ENCODE measurements around the gene RNF4. TPM values are rescaled to one million over a fixed set of nuclear protein-coding genes. Genes with fewer than 3 reads are reported as not detected.

The RNF4 gene
- total RNA-seq, 1 experiment from 2014 or later, result 92.0 TPM

DNA sequence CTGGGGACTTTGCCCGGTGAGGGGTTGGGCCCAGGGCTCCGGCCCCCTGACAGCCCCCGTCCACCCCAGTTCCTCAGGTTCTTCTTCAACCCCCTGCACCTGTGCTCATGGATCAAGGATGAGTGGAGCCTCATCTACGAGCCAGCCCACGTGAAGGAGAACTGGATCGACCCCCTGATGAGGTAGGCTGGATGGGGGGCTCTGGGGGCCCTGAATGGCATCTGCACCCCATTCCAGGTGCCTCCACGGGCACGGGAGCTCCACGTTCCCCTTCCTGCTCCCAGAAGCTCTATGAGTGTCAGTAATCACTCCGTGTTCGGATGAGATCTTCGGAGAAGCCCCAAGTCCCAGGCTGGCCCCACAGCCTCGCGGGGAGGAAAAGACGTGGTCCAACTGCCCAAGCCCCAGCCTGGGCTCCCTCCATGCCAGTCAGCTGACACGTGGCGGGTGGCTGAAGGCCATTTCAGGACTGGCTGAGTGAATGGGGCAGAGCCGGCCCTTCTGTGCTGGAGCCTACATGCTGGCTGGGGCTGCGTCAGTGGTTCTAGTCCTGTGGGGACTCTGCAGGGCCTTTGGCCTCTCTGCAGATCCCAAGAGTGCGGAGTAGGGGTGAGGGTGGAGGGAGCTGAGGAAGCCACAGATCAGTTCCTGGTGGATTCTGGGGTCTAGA, 25.7 kb upstream of the RNF4 start:
- Histone ChIP-seq H3K56ac (ENCODE audit: insufficient read length, low read depth, low read length) (no peak overlapping the region), H2BK120ac (ENCODE audit: low read depth, low read length, poor library complexity, severe bottlenecking) (no peak overlapping the region), H4K5ac (ENCODE audit: insufficient read length, low read depth, low read length) (no peak overlapping the region), H2AFZ (ENCODE audit: low read length) (no peak overlapping the region), H3K79me1 (ENCODE audit: insufficient read depth, low read depth, low read length, poor library complexity, severe bottlenecking) (no peaks in the 10 kb centered on the region), H3K23me2 (ENCODE audit: insufficient read length, low read depth, low read length, poor library complexity, severe bottlenecking) (no peaks in the 10 kb centered on the region), H3T11ph (ENCODE audit: low read length) (no peak overlapping the region), H3K18ac (ENCODE audit: insufficient read length, low read depth, low read length) (no peak overlapping the region), H3K9ac (ENCODE audit: extremely low read depth, insufficient read length, low read length) (no peak overlapping the region), H3K9me3 (ENCODE audit: control insufficient read depth, low read depth, low read length) (no peaks in the 10 kb centered on the region), H4K20me1 (ENCODE audit: control insufficient read depth, insufficient read depth, insufficient read length) (no peaks in the 10 kb centered on the region), H2AK5ac (ENCODE audit: insufficient read length, low read length) (no peak overlapping the region), H3K4ac (ENCODE audit: low read depth, low read length) (no peak overlapping the region), H3K4me2 (ENCODE audit: insufficient read depth, insufficient read length, low read length) (no peak overlapping the region), H3K79me2 (ENCODE audit: insufficient read depth, low read length) (no peaks in the 10 kb centered on the region), H2BK12ac (ENCODE audit: insufficient read length, low read depth, low read length) (no peak overlapping the region), H3K4me1 (ENCODE audit: insufficient read depth, low read length) (no peaks in the 10 kb centered on the region; the same call in 1 of the 2 replicates), H3K23ac (ENCODE audit: insufficient read length, low read depth, low read length) (no peak overlapping the region), H2BK20ac (ENCODE audit: low read depth, low read length, poor library complexity, severe bottlenecking) (no peak overlapping the region), H2BK15ac (ENCODE audit: low read depth, low read length) (no peak overlapping the region), H4K8ac (replicated peaks; ENCODE audit: insufficient read length, low read depth, low read length) (no peak overlapping the region), H3K27ac (ENCODE audit: insufficient read length, low read depth, low read length) (no peak overlapping the region), H4K91ac (ENCODE audit: insufficient read length, low read depth, low read length) (no peak overlapping the region), H2BK5ac (ENCODE audit: insufficient read length, low read length) (no peak overlapping the region), H3K14ac (ENCODE audit: insufficient read depth, low read length) (no peak overlapping the region), H3K27me3 (ENCODE audit: insufficient read depth, low read length) (no peaks in the 10 kb centered on the region)
- no peak overlapping the region for H3K4me3 Mint-ChIP-seq
- peaks cover 0 to 4% of the 10 kb centered on the region in 2 experiments; a peak in 3 of 4 replicates for H3K4me1 Mint-ChIP-seq
- no peaks in the 10 kb centered on the region for H3K9me3 Mint-ChIP-seq
- no CpG with 5 or more reads among the region's 20 CpGs for WGBS (ENCODE audit: extremely low coverage, insufficient read length, low lambda C conversion rate)
- no peak for TF ChIP-seq CTCF (conservative IDR thresholded peaks at IDR 0.05)
- H3K27ac Mint-ChIP-seq, result no peak overlapping the region
- H3K36me3 Mint-ChIP-seq (ENCODE audit: insufficient read depth in 1 of 3, low read depth in 3 of 3), result no peaks in the 10 kb centered on the region
- no peaks in the 10 kb centered on the region; the same call in 1 of the 2 replicates for H3K27me3 Mint-ChIP-seq (ENCODE audit: low read depth)
- no peak for DNase-seq
